Measurements from ENCODE around the gene HEPN1.

HEPN1 gene

DNA sequence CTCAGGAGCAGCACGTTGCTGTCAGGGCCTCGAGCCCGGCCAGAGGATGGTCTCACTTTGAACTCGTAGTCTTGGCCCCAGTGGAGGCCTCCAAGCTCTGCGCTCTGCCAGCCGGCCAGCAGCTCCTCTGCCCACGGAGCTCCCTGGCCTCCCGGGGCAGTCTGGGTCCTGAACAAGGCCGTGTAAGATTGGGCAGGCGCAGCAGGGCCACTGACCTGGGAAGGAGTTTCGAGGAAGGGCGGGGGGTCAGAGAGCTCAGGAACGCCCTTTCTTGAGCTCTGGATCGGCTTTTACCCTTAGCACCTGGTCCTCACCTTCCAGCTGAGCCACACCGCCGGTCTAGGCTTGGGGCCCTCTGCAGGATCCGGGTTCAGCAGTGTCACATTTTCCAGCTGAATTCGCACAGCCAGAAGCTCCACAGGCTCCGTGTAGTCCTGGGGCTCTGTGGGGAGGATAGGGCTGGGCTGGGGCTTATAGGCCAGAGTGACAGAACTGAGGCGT lies 23.5 kb upstream of the HEPN1 start:
- TF ChIP-seq SUZ12 (IDR thresholded peaks at IDR 0.05; ENCODE audit: extremely low read depth, insufficient read depth, insufficient read length) (no peak), YY1 (IDR thresholded peaks at IDR 0.05; ENCODE audit: insufficient read depth, insufficient read length) (no peak), ZNF274 (IDR thresholded peaks at IDR 0.05; ENCODE audit: low read depth, low read length) (no peak)
- Histone ChIP-seq H3K36me3 (ENCODE audit: insufficient read depth, insufficient read length, low read length) (no peaks in the 10 kb centered on the region), H3K4me1 (ENCODE audit: insufficient read depth, insufficient read length) (peaks cover 10% of the 10 kb centered on the region), H3K9me3 (ENCODE audit: insufficient read depth, low read length) (no peaks in the 10 kb centered on the region), H3K4me3 (ENCODE audit: insufficient read length, low read depth) (no peak overlapping the region), H3K9ac (ENCODE audit: insufficient read length, low read depth) (no peak overlapping the region), H3K27me3 (ENCODE audit: insufficient read depth, insufficient read length) (no peaks in the 10 kb centered on the region)
- no peak for DNase-seq (ENCODE audit: low read depth, low spot score)

DNA sequence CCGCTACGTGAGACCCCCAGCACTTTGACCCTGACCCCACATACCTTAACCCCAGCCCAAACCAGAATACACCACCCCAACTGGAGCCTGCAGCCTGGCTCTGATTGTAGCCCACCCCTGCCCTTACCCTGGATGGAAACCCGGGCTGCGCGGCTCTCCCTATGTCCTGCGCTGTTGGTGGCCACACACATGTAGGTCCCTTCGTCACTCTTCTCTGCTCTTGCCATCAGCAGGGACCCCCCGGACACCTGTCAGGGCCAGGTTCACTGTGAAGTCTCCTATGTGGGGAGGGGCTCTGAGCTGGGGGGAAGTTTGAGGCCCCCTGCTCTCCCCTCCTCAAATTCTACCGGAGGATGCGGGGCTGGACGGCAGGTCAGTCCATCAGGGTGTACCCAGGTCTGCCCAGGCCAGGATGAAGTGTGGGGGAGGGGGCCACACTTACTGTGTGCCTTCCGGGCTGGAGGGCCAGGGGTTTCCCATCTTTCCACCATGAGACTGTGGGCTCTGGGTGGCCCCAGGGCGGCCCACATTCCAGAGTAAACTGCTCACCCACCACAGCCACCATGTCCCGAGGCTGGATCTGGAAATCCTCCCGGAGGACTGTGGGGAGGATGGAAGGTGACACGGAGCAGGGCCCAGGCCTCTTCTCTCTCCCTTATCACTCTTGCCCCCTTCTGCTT lies 22.8 kb upstream of the HEPN1 start:
- Histone ChIP-seq H3K36me3 (ENCODE audit: insufficient read depth, insufficient read length, low read length) (no peaks in the 10 kb centered on the region), H3K9ac (ENCODE audit: insufficient read length, low read depth) (no peak overlapping the region), H3K27me3 (ENCODE audit: insufficient read depth, insufficient read length) (no peaks in the 10 kb centered on the region), H3K4me1 (ENCODE audit: insufficient read depth, insufficient read length) (peaks cover 7% of the 10 kb centered on the region), H3K9me3 (ENCODE audit: insufficient read depth, low read length) (no peaks in the 10 kb centered on the region), H3K4me3 (ENCODE audit: insufficient read length, low read depth) (no peak overlapping the region)
- no peak for DNase-seq (ENCODE audit: low read depth, low spot score)
- no peak for TF ChIP-seq YY1 (IDR thresholded peaks at IDR 0.05; ENCODE audit: insufficient read depth, insufficient read length)
- no peak for TF ChIP-seq SUZ12 (IDR thresholded peaks at IDR 0.05; ENCODE audit: extremely low read depth, insufficient read depth, insufficient read length)
- TF ChIP-seq ZNF274 (IDR thresholded peaks at IDR 0.05; ENCODE audit: low read depth, low read length): no peak

DNA sequence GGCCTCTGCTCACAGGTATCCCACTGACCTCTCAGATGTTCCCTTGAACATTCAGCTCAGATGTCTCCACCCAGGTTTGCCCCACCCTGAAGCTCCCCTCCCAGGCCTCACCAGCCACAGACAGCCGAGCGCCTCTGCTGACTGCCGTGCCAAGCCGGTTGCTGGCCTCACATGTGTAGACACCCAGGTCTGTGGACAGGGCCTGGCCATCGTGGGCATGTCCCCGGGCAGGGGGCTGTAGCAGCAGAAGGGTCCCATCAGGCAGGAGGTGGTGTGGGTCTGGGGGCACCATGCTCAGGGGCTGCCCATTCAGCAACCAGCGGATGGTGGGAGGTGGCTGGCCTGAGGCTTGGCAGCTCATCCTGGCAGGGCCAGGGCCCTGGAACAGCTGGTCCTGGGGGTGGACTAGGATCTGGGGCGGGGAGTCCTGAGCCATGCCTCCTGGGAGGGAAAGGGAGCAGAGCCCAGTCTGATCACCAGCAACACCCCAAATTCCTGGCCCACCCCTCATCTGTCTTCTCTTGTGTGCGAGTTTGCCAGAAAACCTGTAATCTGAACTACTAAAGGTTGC lies 22.1 kb upstream of the HEPN1 start:
- DNase-seq (ENCODE audit: low read depth, low spot score): no peak
- Histone ChIP-seq H3K9me3 (ENCODE audit: insufficient read depth, low read length) (no peaks in the 10 kb centered on the region), H3K4me1 (ENCODE audit: insufficient read depth, insufficient read length) (peaks cover 7% of the 10 kb centered on the region), H3K27me3 (ENCODE audit: insufficient read depth, insufficient read length) (no peaks in the 10 kb centered on the region), H3K9ac (ENCODE audit: insufficient read length, low read depth) (no peak overlapping the region), H3K4me3 (ENCODE audit: insufficient read length, low read depth) (no peak overlapping the region), H3K36me3 (ENCODE audit: insufficient read depth, insufficient read length, low read length) (no peaks in the 10 kb centered on the region)
- TF ChIP-seq YY1 (IDR thresholded peaks at IDR 0.05; ENCODE audit: insufficient read depth, insufficient read length): no peak
- TF ChIP-seq ZNF274 (IDR thresholded peaks at IDR 0.05; ENCODE audit: low read depth, low read length): no peak
- TF ChIP-seq SUZ12 (IDR thresholded peaks at IDR 0.05; ENCODE audit: extremely low read depth, insufficient read depth, insufficient read length): no peak

DNA sequence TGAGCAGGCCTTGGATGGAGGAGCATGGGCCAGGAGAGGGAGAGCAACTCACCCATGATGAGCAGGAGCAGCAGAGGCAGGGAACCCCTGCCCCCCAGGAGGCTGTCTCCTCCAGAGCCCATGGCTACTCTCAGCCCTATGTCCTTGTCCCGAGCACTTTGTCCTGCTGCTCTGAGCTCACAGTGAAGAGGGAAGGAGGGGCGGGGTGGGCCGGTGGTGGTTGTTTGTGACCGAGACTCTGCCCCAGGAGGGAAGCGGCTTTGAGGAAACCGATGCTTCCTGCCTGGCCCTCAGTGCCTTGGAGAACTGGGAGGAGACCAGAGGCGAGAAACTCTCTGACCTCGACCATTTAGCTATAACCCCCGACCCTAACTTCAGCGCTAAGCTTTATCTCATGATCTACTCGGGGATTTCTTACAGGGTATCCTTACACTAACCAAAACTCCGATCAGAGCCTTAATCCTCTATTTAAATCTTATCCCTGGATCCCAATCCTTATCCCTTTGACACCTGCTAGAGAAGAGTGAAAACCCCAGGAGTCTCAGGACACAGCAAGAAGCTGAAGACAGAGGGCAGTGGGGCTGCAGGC lies 21.3 kb upstream of the HEPN1 start, which contains the start of gene ROBO4:
Gene ROBO4, minus strand, starts transcription at position 192 of the 589 bp plus-strand sequence. Its CDS starts 70 bp downstream, at position 122.
- Histone ChIP-seq H3K4me3 (ENCODE audit: insufficient read length, low read depth) (no peak within 1 kb of the TSS), H3K27me3 (ENCODE audit: insufficient read depth, insufficient read length) (no peaks in the 10 kb centered on the region), H3K36me3 (ENCODE audit: insufficient read depth, insufficient read length, low read length) (no peaks in the 10 kb centered on the region), H3K9me3 (ENCODE audit: insufficient read depth, low read length) (no peaks in the 10 kb centered on the region), H3K4me1 (ENCODE audit: insufficient read depth, insufficient read length) (peaks cover 7% of the 10 kb centered on the region), H3K9ac (ENCODE audit: insufficient read length, low read depth) (no peak within 1 kb of the TSS)
- TF ChIP-seq YY1 (IDR thresholded peaks at IDR 0.05; ENCODE audit: insufficient read depth, insufficient read length) (no peak), ZNF274 (IDR thresholded peaks at IDR 0.05; ENCODE audit: low read depth, low read length) (no peak), SUZ12 (IDR thresholded peaks at IDR 0.05; ENCODE audit: extremely low read depth, insufficient read depth, insufficient read length) (no peak)
- no peak for DNase-seq (ENCODE audit: low read depth, low spot score)

DNA sequence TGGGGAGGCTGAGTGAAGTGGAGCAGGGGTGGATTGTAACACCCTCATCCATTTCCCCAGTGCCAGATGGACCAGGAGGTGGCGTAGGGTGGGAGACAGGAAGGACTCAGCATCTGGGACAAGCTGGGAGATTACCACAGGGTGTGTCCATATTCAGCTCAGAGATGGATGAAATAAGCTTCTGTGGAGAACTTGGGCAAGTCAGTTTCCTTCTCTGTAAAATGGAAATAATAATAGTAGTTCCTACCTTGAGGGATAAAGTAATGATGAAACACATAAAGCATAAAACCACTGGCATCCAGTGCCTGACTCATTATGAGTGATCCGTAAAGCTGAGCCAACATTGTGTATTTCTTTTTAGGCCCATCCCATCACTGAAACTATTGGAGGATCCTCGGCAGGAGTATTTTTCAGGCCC lies 20.8 kb upstream of the HEPN1 start:
- no peak for DNase-seq (ENCODE audit: low read depth, low spot score)
- no peaks in the 10 kb centered on the region for H3K36me3 ChIP-seq (ENCODE audit: insufficient read depth, insufficient read length, low read length)
- no peak overlapping the region for H3K9ac ChIP-seq (ENCODE audit: insufficient read length, low read depth)
- no peaks in the 10 kb centered on the region for H3K9me3 ChIP-seq (ENCODE audit: insufficient read depth, low read length)
- peaks cover 7% of the 10 kb centered on the region for H3K4me1 ChIP-seq (ENCODE audit: insufficient read depth, insufficient read length)
- no peak for TF ChIP-seq ZNF274 (IDR thresholded peaks at IDR 0.05; ENCODE audit: low read depth, low read length)
- TF ChIP-seq YY1 (IDR thresholded peaks at IDR 0.05; ENCODE audit: insufficient read depth, insufficient read length): no peak
- TF ChIP-seq SUZ12 (IDR thresholded peaks at IDR 0.05; ENCODE audit: extremely low read depth, insufficient read depth, insufficient read length): no peak
- H3K27me3 ChIP-seq (ENCODE audit: insufficient read depth, insufficient read length): no peaks in the 10 kb centered on the region
- no peak overlapping the region for H3K4me3 ChIP-seq (ENCODE audit: insufficient read length, low read depth)

DNA sequence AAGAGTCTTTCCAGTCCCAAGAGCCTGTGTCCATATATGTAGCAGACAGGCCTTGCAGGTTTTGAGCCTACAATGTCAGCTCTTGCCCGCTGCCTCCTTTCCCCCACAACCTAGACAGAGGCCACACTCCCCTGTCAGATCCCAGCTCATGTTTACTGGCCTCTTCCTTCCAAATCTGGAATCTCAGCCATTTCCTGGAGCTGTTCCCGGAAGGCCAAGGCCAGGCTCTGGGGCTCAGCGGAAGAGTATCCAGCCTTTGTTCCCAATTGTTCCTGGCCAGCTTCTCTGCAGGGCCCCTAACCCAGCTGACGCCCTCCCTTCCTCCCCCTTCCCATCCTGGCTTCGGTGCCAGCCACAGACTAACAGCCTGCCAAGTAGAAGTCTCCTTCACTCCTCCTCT lies 20.3 kb upstream of the HEPN1 start:
- TF ChIP-seq ZNF274 (IDR thresholded peaks at IDR 0.05; ENCODE audit: low read depth, low read length): no peak
- no peak for TF ChIP-seq SUZ12 (IDR thresholded peaks at IDR 0.05; ENCODE audit: extremely low read depth, insufficient read depth, insufficient read length)
- no peak for TF ChIP-seq YY1 (IDR thresholded peaks at IDR 0.05; ENCODE audit: insufficient read depth, insufficient read length)
- Histone ChIP-seq H3K4me3 (ENCODE audit: insufficient read length, low read depth) (no peak overlapping the region), H3K4me1 (ENCODE audit: insufficient read depth, insufficient read length) (peaks cover 7% of the 10 kb centered on the region), H3K27me3 (ENCODE audit: insufficient read depth, insufficient read length) (no peaks in the 10 kb centered on the region), H3K9me3 (ENCODE audit: insufficient read depth, low read length) (no peaks in the 10 kb centered on the region), H3K36me3 (ENCODE audit: insufficient read depth, insufficient read length, low read length) (no peaks in the 10 kb centered on the region), H3K9ac (ENCODE audit: insufficient read length, low read depth) (no peak overlapping the region)
- peak; percentile 32 for DNase-seq (ENCODE audit: low read depth, low spot score)

All from NT2/D1 (cell line).